Effector memory CD4-positive, alpha-beta T cell (primary cell): ENCODE data around the gene ZNF747.
A peak's percentile ranks its signal among the peaks of the same experiment; 100 is the strongest.
"Not testable (repeated sequence)": the region's sequence is repeated elsewhere in the genome, so short reads cannot be mapped to it uniquely, and the experiment has no call there.

ENCODE experiments used
- DNase-seq, 3 donors: peaks; one replicate each; pipeline ENCODE4 v3.0.0-alpha.2; 2020
- H3K27ac ChIP-seq: 2 replicates; pipeline ENCODE4 v1.7.0; 2013; ENCODE audit warnings: mild to moderate bottlenecking, low read length, moderate library complexity; ENCODE audit not compliant: insufficient read depth, poor library complexity, severe bottlenecking
- H3K27me3 ChIP-seq: replicated peaks from 2 replicates; pipeline ENCODE4 v1.7.0; 2013; ENCODE audit warnings: mild to moderate bottlenecking, low read length; ENCODE audit not compliant: insufficient read depth, control insufficient read depth, poor library complexity, severe bottlenecking
- H3K36me3 ChIP-seq: 2 replicates; pipeline ENCODE4 v1.7.0; 2013; ENCODE audit warnings: mild to moderate bottlenecking, low read length, moderate library complexity; ENCODE audit not compliant: control insufficient read depth, insufficient read depth
- H3K4me1 ChIP-seq: 2 replicates; pipeline ENCODE4 v1.7.0; 2013; ENCODE audit warnings: low read length, mild to moderate bottlenecking; ENCODE audit not compliant: control insufficient read depth, insufficient read depth, poor library complexity, severe bottlenecking
- H3K4me3 ChIP-seq: 2 replicates; pipeline ENCODE4 v1.7.0; 2013; ENCODE audit warnings: low read length, low read depth, mild to moderate bottlenecking; ENCODE audit not compliant: insufficient read depth, poor library complexity, severe bottlenecking
- H3K9me3 ChIP-seq: 2 replicates; pipeline ENCODE4 v1.7.0; 2013; ENCODE audit warnings: mild to moderate bottlenecking, low read length, moderate library complexity; ENCODE audit not compliant: control insufficient read depth

Gene ZNF747

GRCh38 chr16:30525844-30526136 lies 8.9 kb downstream of the ZNF747 start:
- DNase-seq, result no peak
- Histone ChIP-seq H3K27me3 (no peaks in the 10 kb centered on the region), H3K27ac (peak overlapping the region; percentile 30), H3K4me1 (peaks cover 12% of the 10 kb centered on the region), H3K4me3 (peak overlapping the region; percentile 50), H3K9me3 (no peaks in the 10 kb centered on the region), H3K36me3 (peaks cover 11% of the 10 kb centered on the region)

GRCh38 chr16:30524575-30525568 lies 9.8 kb downstream of the ZNF747 start:
- peaks cover 12% of the 10 kb centered on the region for H3K4me1 ChIP-seq
- peaks cover 19% of the 10 kb centered on the region for H3K36me3 ChIP-seq

GRCh38 chr16:30523768-30524574 lies 10.7 kb downstream of the ZNF747 start:
- DNase-seq, result no peak
- no peaks in the 10 kb centered on the region for H3K27me3 ChIP-seq
- H3K36me3 ChIP-seq, result peaks cover 28% of the 10 kb centered on the region
- no peaks in the 10 kb centered on the region for H3K9me3 ChIP-seq
- no peak overlapping the region for H3K27ac ChIP-seq
- H3K4me1 ChIP-seq, result peaks cover 12% of the 10 kb centered on the region
- no peak overlapping the region for H3K4me3 ChIP-seq

More at GRCh38 chr16:30524575-30525568, 9.8 kb downstream of the ZNF747 start:
- H3K4me3 ChIP-seq, result no peak overlapping the region
- DNase-seq, result no peak
- H3K27ac ChIP-seq, result peak overlapping the region; percentile 30
- H3K27me3 ChIP-seq, result no peaks in the 10 kb centered on the region
- H3K9me3 ChIP-seq, result no peaks in the 10 kb centered on the region

GRCh38 chr16:30522702-30523463 lies 11.8 kb downstream of the ZNF747 start:
- Histone ChIP-seq H3K4me1 (peaks cover 12% of the 10 kb centered on the region), H3K36me3 (peaks cover 39% of the 10 kb centered on the region)
- not testable (repeated sequence) for H3K27ac ChIP-seq, H3K27me3 ChIP-seq, H3K4me3 ChIP-seq, DNase-seq, H3K9me3 ChIP-seq

- Histone ChIP-seq H3K27me3 (no peaks in the 10 kb centered on the region), H3K4me1 (peaks cover 4% of the 10 kb centered on the region), H3K36me3 (peaks cover 47% of the 10 kb centered on the region), H3K4me3 (no peak overlapping the region), H3K9me3 (no peaks in the 10 kb centered on the region), H3K27ac (no peak overlapping the region)
- no peak for DNase-seq
These were observed 12.6 kb downstream of the ZNF747 start for GRCh38 chr16:30521873-30522641.

- H3K4me1 ChIP-seq, result peaks cover 4% of the 10 kb centered on the region
- H3K27me3 ChIP-seq, result no peaks in the 10 kb centered on the region
- DNase-seq, result no peak
- peaks cover 53% of the 10 kb centered on the region for H3K36me3 ChIP-seq
- H3K27ac ChIP-seq, result no peak overlapping the region
- no peaks in the 10 kb centered on the region for H3K9me3 ChIP-seq
- H3K4me3 ChIP-seq, result no peak overlapping the region
These were observed 13.2 kb downstream of the ZNF747 start for GRCh38 chr16:30521476-30521872.

GRCh38 chr16:30519120-30520049 lies 15.3 kb downstream of the ZNF747 start:
- Histone ChIP-seq H3K4me3 (no peak overlapping the region), H3K27me3 (no peaks in the 10 kb centered on the region), H3K36me3 (peaks cover 73% of the 10 kb centered on the region), H3K27ac (no peak overlapping the region), H3K4me1 (no peaks in the 10 kb centered on the region), H3K9me3 (no peaks in the 10 kb centered on the region)
- DNase-seq, result no peak

GRCh38 chr16:30518552-30518951 lies 16.1 kb downstream of the ZNF747 start:
- H3K27me3 ChIP-seq, result no peaks in the 10 kb centered on the region
- no peak overlapping the region for H3K4me3 ChIP-seq
- no peaks in the 10 kb centered on the region for H3K9me3 ChIP-seq
- H3K36me3 ChIP-seq, result peaks cover 78% of the 10 kb centered on the region
- DNase-seq, result no peak
- no peaks in the 10 kb centered on the region for H3K4me1 ChIP-seq
- no peak overlapping the region for H3K27ac ChIP-seq
